GM19463 (cell line): ENCODE data around the gene FTCD.
"Not testable (repeated sequence)": the region's sequence is repeated elsewhere in the genome, so short reads cannot be mapped to it uniquely, and the experiment has no call there.

Experiments used
- ATAC-seq: cut with Tn5 transposase; IDR thresholded peaks from one replicate; pipeline ENCODE4 v1.9.1; 2021; ENCODE audit warnings: mild to moderate bottlenecking, moderate library complexity; ENCODE audit not compliant: unreplicated experiment

Gene FTCD

DNA sequence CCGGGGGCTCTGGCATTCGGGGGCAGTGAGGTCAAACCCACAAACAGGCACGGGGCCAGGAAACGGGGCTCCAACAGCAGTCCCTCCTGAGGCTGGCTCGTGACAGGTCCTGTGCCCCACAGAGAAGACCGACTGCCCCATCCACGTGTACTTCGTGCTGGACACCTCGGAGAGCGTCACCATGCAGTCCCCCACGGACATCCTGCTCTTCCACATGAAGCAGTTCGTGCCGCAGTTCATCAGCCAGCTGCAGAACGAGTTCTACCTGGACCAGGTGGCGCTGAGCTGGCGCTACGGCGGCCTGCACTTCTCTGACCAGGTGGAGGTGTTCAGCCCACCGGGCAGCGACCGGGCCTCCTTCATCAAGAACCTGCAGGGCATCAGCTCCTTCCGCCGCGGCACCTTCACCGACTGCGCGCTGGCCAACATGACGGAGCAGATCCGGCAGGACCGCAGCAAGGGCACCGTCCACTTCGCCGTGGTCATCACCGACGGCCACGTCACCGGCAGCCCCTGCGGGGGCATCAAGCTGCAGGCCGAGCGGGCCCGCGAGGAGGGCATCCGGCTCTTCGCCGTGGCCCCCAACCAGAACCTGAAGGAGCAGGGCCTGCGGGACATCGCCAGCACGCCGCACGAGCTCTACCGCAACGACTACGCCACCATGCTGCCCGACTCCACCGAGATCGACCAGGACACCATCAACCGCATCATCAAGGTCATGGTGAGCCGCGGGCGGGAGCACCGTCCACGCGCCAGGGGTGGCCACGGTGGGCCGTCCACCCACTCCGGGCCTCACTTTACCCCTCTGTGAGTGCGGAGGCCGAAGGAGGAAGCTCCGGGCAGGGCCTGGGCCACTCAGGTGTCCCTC is 43.3 kb downstream of the FTCD start:
- ATAC-seq = no peak

DNA sequence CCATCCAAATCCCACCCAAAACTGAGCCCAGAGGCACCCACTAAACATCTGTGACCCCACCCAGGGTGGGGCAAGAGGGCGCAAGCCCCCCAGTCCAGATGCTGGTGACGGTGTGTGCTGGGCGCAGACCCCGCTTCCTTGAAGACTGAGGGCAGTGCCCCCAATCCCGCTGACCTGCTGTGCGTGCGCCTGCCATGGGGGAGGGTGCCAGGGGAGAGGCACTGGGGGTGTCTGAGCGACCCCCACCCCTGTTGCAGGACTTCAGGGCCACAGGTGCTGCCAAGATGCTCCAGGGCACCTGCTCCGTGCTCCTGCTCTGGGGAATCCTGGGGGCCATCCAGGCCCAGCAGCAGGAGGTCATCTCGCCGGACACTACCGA is 44.2 kb downstream of the FTCD start:
- no peak for ATAC-seq

DNA sequence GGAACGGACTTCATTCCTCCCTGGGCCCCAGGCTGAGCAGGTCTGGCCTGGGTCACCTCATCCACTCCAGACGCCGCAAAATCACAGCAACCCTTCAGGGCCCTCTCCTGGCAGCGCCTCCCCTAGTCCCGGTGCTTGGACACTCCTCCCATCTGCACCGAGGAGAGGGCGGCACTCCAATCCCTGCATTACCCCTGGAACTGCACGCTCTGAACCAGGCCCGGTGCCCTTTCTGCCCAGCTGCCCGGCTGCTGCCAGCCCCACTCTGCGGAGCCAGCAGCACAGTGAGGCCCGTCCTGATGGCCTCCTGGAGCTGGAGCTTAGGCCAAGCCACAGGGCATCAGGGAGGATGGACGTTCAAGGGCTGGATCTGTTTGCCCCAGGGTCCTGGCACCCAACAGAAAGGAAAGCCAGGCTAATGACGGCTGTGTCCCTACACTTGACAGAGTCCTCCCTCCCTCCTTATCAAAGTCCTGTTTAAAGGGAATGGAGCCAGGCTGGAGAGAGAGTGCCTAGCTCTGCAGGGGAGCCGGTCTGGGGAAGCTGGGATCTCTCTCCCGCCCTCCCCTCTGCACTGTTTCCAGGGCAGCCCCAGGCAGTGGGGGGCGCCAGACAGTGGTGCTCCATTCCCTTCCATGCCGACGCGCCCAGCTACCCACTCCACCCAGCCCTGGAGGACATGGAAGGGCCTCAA is 44.7 kb downstream of the FTCD start:
- ATAC-seq = no peak

DNA sequence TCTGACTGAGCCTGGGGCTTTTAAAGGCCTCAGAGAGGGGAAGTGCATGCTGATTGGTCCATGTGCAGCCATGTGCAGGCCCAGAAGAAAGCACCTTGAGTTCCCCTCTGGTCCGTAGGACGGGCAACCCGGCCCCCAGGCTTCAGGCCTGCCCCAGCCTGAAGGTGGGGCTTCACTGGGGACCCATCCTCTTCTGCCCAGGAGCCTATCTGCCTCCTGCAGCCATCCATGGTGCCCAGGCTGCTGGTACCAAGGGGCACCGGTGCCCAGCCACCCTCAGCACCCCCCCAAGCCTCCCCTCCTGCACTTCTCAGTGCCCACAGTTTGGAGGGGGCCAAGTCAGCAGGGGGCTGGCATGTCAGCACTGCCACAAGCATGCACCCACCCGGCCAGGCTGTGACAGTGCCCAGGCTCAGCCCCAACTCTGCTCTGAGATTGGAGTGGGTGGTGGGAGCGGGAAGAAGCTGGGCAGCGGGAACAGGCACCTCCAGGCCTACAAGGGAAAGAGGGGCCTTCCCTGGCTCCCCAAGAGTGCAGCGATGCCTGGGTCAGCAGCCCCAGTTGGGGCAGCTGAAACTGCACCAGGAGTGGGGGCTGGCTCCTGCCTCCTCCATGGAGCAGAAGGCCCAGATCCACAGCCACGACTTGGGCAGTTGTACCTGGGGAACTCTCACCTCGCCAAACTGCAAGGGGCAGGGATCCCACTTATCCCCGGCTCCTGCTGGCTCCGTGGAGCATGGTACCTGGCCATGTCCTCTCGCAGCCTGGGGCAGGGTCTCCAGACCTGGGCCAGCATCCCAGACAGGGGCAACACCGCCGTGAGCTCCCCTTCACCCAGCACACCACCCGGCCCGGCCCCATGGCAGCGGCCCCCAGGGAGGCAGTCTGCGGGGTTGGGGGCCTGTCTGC is 45.8 kb downstream of the FTCD start:
- ATAC-seq = no peak

DNA sequence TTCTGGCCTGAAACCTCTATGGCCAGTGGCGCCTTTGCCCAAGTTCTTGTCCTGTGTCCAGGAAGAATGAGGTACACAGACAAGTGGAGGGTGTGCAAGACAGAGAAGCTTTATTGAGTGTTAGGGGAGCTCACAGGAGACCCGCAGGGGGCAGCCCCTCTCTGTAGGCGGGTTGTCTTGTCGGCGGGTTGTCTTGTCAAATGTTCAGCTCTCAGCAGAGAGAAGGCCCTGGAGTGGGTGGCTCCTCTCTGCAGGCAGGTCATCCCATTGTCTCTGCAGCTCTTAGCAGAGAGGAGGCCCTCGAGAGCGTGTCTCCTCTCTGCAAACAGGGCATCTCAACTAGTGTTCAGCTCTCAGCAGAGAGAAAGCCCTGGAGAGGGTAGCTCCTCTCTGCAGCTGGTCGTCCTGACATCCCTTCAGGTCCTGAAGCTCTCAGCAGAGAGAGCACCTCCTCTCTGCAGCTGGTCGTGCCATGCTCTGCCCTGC is 46.5 kb downstream of the FTCD start:
- no peak for ATAC-seq

- ATAC-seq = not testable (repeated sequence)
Measured at GRCh38 chr21:46107376-46107775, 48.0 kb downstream of the FTCD start.

DNA sequence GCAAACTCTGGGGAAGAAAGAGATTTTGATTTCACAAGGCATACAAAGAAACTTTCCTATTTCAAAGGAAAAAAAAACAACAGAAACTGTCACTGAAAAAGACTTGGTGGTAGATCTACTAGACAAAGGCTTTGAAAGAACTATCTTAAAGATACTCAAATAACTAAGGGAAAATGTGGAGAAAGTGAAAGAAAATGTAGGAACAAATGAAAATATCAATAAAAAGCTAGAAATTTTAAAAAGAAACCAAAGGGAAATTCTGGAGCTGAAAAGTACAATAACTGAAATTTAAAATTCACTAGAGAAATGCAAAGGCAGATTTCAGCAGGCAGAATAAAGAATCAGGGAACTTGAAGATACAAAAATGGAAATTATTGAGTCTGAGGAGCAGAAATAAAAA is 51.3 kb downstream of the FTCD start:
- ATAC-seq = no peak

- no peak for ATAC-seq
Measured at GRCh38 chr21:46100906-46101305, 54.5 kb downstream of the FTCD start.

GRCh38 chr21:46100426-46100825 is 55.0 kb downstream of the FTCD start:
- no peak for ATAC-seq

- ATAC-seq = no peak
Measured at GRCh38 chr21:46100020-46100419, 55.4 kb downstream of the FTCD start.

GRCh38 chr21:46099476-46099875 is 55.9 kb downstream of the FTCD start:
- no peak for ATAC-seq

DNA sequence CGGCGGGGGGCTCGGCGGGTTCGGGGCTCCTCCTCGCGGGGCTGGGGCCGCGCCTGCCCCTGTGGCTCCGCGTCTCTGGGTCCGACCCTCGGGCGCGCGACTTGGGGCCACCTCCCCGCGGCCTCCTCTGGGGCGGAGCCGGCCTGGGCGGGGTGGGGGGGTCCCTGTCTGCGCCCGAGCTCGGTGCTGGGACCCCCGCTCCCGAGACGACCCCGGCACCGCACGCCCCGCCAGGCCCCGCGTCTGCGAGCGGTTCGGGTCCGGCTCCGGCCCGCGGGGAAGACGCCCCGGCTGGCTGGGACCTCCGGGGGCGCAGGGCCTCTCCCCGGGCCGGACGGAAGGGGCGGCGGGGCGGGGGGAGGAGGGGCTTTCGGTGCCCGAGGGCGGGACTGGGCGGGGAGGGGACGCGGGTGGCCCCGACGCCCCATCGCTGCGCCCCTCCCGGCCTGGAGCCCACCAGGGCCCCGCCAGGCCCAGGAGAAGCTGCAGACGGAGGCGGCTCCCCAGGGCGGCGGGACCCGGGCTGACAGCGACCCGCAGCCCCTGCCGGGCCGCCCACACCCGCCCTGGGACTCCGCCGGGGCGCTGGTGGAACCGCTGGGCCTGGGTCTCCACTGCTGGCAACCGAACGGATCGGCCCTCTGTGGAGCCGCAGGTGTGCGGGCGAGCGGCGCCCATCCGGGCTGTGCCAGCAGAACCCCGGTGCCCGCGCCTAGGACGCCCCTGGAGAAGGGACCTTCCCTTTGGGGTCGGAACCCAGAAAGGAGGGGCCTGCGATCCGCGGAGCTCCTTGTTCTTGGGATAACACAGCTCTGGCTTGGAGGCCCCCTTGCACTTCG is 56.9 kb downstream of the FTCD start:
- no peak for ATAC-seq

- no peak for ATAC-seq
Measured at GRCh38 chr21:46097336-46098293, 57.8 kb downstream of the FTCD start, which contains the start of gene COL6A2. Gene COL6A2, plus strand, starts transcription at chr21:46098112.

DNA sequence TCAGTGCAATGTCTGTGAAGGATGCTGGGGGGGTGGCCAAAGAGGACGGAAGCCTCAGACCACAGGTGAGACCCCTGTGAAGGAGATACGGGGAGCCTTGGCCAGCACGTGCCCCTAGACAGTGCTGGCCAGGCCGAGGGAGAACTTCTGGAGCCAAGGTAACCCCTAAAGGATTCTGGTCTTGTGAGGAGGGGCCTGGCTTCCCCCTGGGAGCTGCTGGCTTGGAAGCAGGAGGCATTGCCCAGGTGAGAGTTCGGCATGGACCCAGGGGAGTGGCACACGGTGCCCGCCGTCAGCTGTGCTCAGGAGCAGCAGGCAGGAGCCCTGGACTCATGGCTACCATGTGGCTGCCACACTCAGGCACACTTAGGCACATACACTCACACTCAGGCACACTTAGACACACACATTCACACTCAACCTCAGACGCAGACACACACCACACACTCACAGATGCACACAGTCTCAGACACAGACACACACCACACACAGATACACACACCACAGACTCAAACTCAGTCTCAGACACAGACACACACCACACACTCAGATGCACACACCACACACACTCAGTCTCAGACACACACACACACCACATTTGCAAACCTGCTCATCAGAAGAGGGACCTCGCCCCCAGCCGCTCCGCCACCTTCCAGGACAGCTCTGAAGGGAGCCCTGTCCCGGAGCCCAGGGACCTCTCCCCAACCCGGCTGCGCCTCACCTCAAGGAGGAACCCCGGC is 58.6 kb downstream of the FTCD start:
- ATAC-seq = no peak

GRCh38 chr21:46095814-46096595 is 59.4 kb downstream of the FTCD start:
- ATAC-seq = no peak

GRCh38 chr21:46095083-46095719 is 60.2 kb downstream of the FTCD start:
- no peak for ATAC-seq
